Esophagus muscularis mucosa (tissue), 4 donors: ENCODE results near the gene TRAPPC10. TPM values are rescaled to one million over a fixed set of nuclear protein-coding genes. Genes with fewer than 3 reads are reported as not detected.

Experiments used
- DNase-seq: peaks from one replicate; pipeline ENCODE4 v3.0.0-alpha.2; 2017; ENCODE audit errors: extremely low spot score
- H3K27ac ChIP-seq, 4 donors: fragments of 200-600 bp; sonication (generic); replicated peaks in 1 of 4; 1 replicate in 3 of 4; 2 replicates in 1 of 4; pipeline ENCODE4 v1.5.1; 2016 to 2019; ENCODE audit warnings: mild to moderate bottlenecking in 1 of 4
- H3K27me3 ChIP-seq, 4 donors: fragments of 200-600 bp; sonication (generic); one replicate each; pipeline versions ENCODE4 v1.5.1 to v1.6.0; 2016 to 2019
- H3K36me3 ChIP-seq, 4 donors: fragments of 200-600 bp; sonication (generic); one replicate each; pipeline ENCODE4 v1.5.1; 2016 to 2019
- H3K4me1 ChIP-seq, 4 donors: fragments of 200-600 bp; sonication (generic); one replicate each; pipeline ENCODE4 v1.5.1; 2016 to 2019
- H3K4me3 ChIP-seq, 4 donors: fragments of 200-600 bp; sonication (generic); 1 replicate in 2 of 4; 2 replicates in 2 of 4; pipeline ENCODE4 v1.5.1; 2016 to 2019; ENCODE audit warnings: mild to moderate bottlenecking in 4 of 4, moderate library complexity in 1 of 4
- H3K9me3 ChIP-seq, 4 donors: fragments of 200-600 bp; sonication (generic); 1 replicate in 3 of 4; 2 replicates in 1 of 4; pipeline ENCODE4 v1.5.1; 2016 to 2019
- CTCF ChIP-seq, 3 experiments: fragments of 200-600 bp in 2 of 3; fragments of 450-650 bp in 1 of 3; sonication (generic) in 2 of 3; IDR thresholded peaks; one replicate each; pipeline ENCODE4 v1.5.1; 2017 to 2019; ENCODE audit warnings: antibody characterized with exemption in 3 of 3, mild to moderate bottlenecking in 2 of 3, moderate library complexity in 1 of 3
- EP300 ChIP-seq: sonication (generic); formaldehyde crosslinking; IDR thresholded peaks from one replicate; pipeline ENCODE4 v1.6.1; 2017; ENCODE audit warnings: antibody characterized with exemption
- POLR2A ChIP-seq: fragments of 450-650 bp; IDR thresholded peaks from one replicate; pipeline ENCODE4 v1.6.1; 2017; ENCODE audit warnings: antibody characterized with exemption, moderate library complexity, mild to moderate bottlenecking, low read depth
- POLR2AphosphoS5 ChIP-seq, 2 donors: sonication (generic); formaldehyde crosslinking; IDR thresholded peaks; one replicate each; pipeline ENCODE4 v1.6.1; 2017; ENCODE audit warnings: antibody characterized with exemption in 2 of 2
- WGBS: methylation state at CpG from one replicate; pipeline ENCODE4 v1.1.5; 2018; 5-methylcytosine and 5-hydroxymethylcytosine counted together
- intact Hi-C: fragments of 100-400 bp; cut with DNase I; formaldehyde crosslinking; loops from one replicate; pipeline ENCODE4 v1.15.1; 2023
- total RNA-seq, 4 donors: library from RNA; depleted of rRNA; stranded (reverse); fragments of >200 nt; gene quantifications; one replicate each; pipeline versions ENCODE4 v1.1.0 to v1.2.1, GENCODE V29; 2016

Gene TRAPPC10
- total RNA-seq, 4 donors from 2014 or later = 14.5 to 35.2 (median 20.5) TPM

DNA sequence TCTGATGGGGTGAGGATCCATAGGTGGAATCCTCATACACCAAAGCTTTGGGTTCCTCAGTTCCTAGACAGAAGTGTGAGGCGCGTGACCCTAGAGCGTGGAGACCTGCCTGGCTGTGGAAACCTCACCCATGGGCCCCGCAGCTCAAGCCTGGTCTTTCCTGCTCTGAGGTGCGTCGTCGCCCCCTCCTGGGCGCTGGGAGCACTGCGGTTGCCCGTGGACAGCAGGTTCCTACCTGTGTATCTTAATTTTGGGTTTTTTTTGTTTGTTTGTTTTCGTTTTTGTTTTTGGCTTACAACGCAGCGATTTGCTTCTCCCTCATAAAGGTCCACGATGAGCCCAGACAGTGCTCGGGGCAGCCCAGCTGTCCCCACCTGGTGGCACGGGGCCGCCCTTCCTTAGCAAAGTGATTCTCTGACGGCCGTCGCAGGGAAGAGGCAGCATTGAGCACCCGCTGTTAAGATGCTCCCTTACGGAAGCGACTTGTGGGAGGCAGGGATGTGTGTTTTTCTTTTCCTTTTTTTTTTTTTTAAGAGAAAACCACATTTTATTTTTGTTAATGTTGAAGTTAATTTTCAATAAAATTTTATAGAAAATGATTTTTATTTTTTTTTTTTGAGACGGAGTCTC is 36.5 kb upstream of the TRAPPC10 start:
- 24% methylated on average over 24 of the region's 24 CpGs for WGBS

DNA sequence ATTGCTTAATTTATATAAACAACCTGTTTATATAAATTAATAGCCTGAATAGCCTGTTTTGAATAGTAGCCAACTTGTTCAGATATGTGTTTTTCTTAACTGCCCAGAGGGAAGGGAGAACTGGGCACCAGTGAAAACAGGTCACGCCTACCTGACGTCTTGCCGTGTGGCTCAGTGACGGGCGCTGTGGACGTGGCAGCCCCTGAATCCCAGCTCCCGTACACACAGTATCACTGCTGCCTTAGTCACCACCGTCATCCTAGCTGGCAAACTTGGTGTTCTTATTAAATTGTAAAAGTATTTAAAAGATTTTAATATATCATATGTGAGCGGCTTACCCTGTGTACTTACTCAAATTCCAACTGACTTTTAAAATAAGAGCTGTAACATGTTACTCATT is 35.4 kb upstream of the TRAPPC10 start:
- Histone ChIP-seq H3K27me3 (no peaks in the 10 kb centered on the region), H3K27ac (no peak overlapping the region), H3K9me3 (no peaks in the 10 kb centered on the region), H3K4me3 (no peak overlapping the region), H3K36me3 (peaks cover 15 to 75% (median 62%) of the 10 kb centered on the region in 4 donors), H3K4me1 (peaks cover 0 to 12% (median 9%) of the 10 kb centered on the region in 4 donors)
- DNase-seq = no peak
- TF ChIP-seq CTCF (IDR thresholded peaks at IDR 0.05) (no peak), EP300 (no peak), POLR2A (no peak), POLR2AphosphoS5 (IDR thresholded peaks at IDR 0.05) (no peak)
- intact Hi-C loops = no loop called here
- 83% methylated on average over 9 of the region's 9 CpGs for WGBS

More for the DNA sequence above, 36.5 kb upstream of the TRAPPC10 start:
- H3K4me3 ChIP-seq = no peak overlapping the region
- H3K9me3 ChIP-seq = no peaks in the 10 kb centered on the region
- H3K4me1 ChIP-seq = peaks cover 0 to 12% (median 9%) of the 10 kb centered on the region in 4 donors
- no peak for TF ChIP-seq POLR2A
- TF ChIP-seq CTCF (IDR thresholded peaks at IDR 0.05) = peak; percentile 91 to 96 (median 95)
- TF ChIP-seq POLR2AphosphoS5 (IDR thresholded peaks at IDR 0.05) = peak in 1 of 2 donors; percentile 31
- peaks cover 12 to 75% (median 62%) of the 10 kb centered on the region in 4 donors for H3K36me3 ChIP-seq
- H3K27ac ChIP-seq = no peak overlapping the region
- intact Hi-C loops = no loop called here
- peak; percentile 95 for DNase-seq
- H3K27me3 ChIP-seq = no peaks in the 10 kb centered on the region

GRCh38 chr21:43978060-43978459 is 34.0 kb upstream of the TRAPPC10 start:
- peaks cover 0 to 12% (median 8%) of the 10 kb centered on the region in 4 donors for H3K4me1 ChIP-seq
- H3K27ac ChIP-seq = no peak overlapping the region
- WGBS = 93% methylated on average over 10 of the region's 10 CpGs
- H3K36me3 ChIP-seq = peaks cover 16 to 75% (median 62%) of the 10 kb centered on the region in 4 donors
- DNase-seq = no peak
- TF ChIP-seq POLR2A (no peak), POLR2AphosphoS5 (IDR thresholded peaks at IDR 0.05) (no peak)
- no peak overlapping the region for H3K4me3 ChIP-seq
- no peaks in the 10 kb centered on the region for H3K27me3 ChIP-seq
- intact Hi-C loops = no loop called here
- no peaks in the 10 kb centered on the region for H3K9me3 ChIP-seq

DNA sequence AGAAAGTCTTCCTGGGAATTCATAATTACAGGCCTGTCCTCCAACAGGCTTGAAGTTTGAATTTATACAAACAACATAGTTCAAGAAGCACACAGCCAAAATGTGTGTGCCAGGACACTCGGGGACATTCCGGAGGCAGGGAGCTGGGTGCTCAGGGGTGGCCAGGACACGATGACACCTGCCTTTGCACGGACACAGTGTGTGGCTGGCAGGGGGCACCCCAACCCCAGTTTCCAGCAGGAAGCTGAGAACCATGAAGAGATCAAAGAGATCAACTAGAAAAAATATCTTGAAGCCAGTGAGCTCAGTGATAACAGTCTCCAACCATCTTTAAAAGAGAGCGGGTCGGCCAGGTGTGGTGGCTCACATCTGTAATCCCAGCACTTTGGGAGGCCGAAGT is 32.5 kb upstream of the TRAPPC10 start:
- intact Hi-C loops = no loop called here
- H3K9me3 ChIP-seq = no peaks in the 10 kb centered on the region
- no peak overlapping the region for H3K27ac ChIP-seq

More for the DNA sequence above, 32.5 kb upstream of the TRAPPC10 start:
- H3K4me1 ChIP-seq = peaks cover 0 to 11% (median 7%) of the 10 kb centered on the region in 4 donors
- TF ChIP-seq POLR2AphosphoS5 (IDR thresholded peaks at IDR 0.05) = no peak
- no peak for TF ChIP-seq CTCF (IDR thresholded peaks at IDR 0.05)
- no peak for TF ChIP-seq POLR2A
- no peak for TF ChIP-seq EP300
- peaks cover 16 to 71% (median 67%) of the 10 kb centered on the region in 4 donors for H3K36me3 ChIP-seq
- no peaks in the 10 kb centered on the region for H3K27me3 ChIP-seq
- no peak overlapping the region for H3K4me3 ChIP-seq
- no peak for DNase-seq
- WGBS = 81% methylated on average over 7 of the region's 7 CpGs
